K562 (cell line): ENCODE measurements around the gene C1R. TPM values are rescaled to one million over a fixed set of nuclear protein-coding genes. Genes with fewer than 3 reads are reported as not detected.

Experiments
- ATAC-seq: fragments of 200-7000 bp; cut with Tn5 transposase; 3 replicates; pipeline ENCODE4 v1.9.1; 2020; ENCODE audit warnings: moderate library complexity
- BruUV-seq: library from RNA; stranded (reverse); fragments of 400-500 nt; replicated peaks from 2 replicates; lab custom pipeline; 2021; lab: Mats Ljungman, UMichigan
- CTCF ChIA-PET: fragments of 300-600 bp; formaldehyde crosslinking; extraction: SDS; loops from one replicate; lab custom pipeline; 2021; ENCODE audit warnings: low intra/inter-chr PET ratio; lab: Yijun Ruan, JAX
- POLR2A ChIA-PET: fragments of 300-600, 350-650 bp; sonication (Branson Sonifier 250); formaldehyde crosslinking; extraction: SDS; loops from one replicate; lab custom pipeline; 2021; ENCODE audit warnings: antibody characterized with exemption, inconsistent platforms; lab: Yijun Ruan, JAX
- DNase-seq, 4 experiments: peaks; one replicate each; pipeline versions ENCODE4 v3.0.0 to v3.0.0-alpha.2; 2011 to 2018; ENCODE audit warnings: low spot score in 3 of 4, mixed read lengths in 3 of 4; ENCODE audit errors: extremely low read depth in 1 of 4
- FAIRE-seq: peaks from 2 replicates; lab custom pipeline; 2011; peaks lifted over from hg19 to GRCh38; lab: Jason Lieb, UNC
- H2AFZ ChIP-seq: 2 replicates; pipeline ENCODE4 v1.6.0; 2011; ENCODE audit warnings: low read depth, low read length, control low read depth, inconsistent platforms
- H3K27ac ChIP-seq: fragments of 200-600 bp; 3 replicates; pipeline ENCODE4 v1.8.0; 2011; ENCODE audit warnings: low read depth, mild to moderate bottlenecking, control low read depth, inconsistent platforms, low read length, moderate library complexity, mixed read lengths; ENCODE audit errors: extremely low read depth
- H3K27me3 ChIP-seq, 2 experiments: fragments of 300-600 bp in 1 of 2; 2 replicates in 1 of 2; 3 replicates in 1 of 2; pipeline versions ENCODE4 v1.6.0 to v1.8.0; 2011; ENCODE audit warnings: inconsistent platforms in 2 of 2, low read length in 2 of 2, mild to moderate bottlenecking in 1 of 2, mixed read lengths in 1 of 2, moderate library complexity in 1 of 2; ENCODE audit not compliant: control insufficient read depth in 2 of 2, insufficient read depth in 2 of 2
- H3K36me3 ChIP-seq: fragments of 300-600 bp; 3 replicates; pipeline ENCODE4 v1.8.0; 2011; ENCODE audit warnings: mild to moderate bottlenecking, low read length, inconsistent platforms; ENCODE audit not compliant: control insufficient read depth, insufficient read depth
- H3K4me1 ChIP-seq, 2 experiments: fragments of 200-600 bp in 1 of 2; replicated peaks in 1 of 2; 2 replicates in 1 of 2; 3 replicates in 1 of 2; pipeline versions ENCODE4 v1.5.1 to v1.8.0; 2011; ENCODE audit warnings: inconsistent platforms in 2 of 2, low read length in 2 of 2, mild to moderate bottlenecking in 1 of 2, mixed read lengths in 1 of 2, moderate library complexity in 1 of 2; ENCODE audit not compliant: control insufficient read depth in 2 of 2, insufficient read depth in 2 of 2
- H3K4me2 ChIP-seq: 2 replicates; pipeline ENCODE4 v1.6.1; 2011; ENCODE audit warnings: low read length, control low read depth, inconsistent platforms, mixed read lengths; ENCODE audit not compliant: insufficient read depth
- H3K4me3 ChIP-seq: fragments of 200-600 bp; sonication (generic), shearing (Covaris generic); 2 replicates; pipeline ENCODE4 v1.5.1; 2016; ENCODE audit warnings: control low read depth, inconsistent platforms
- H3K79me2 ChIP-seq: fragments of 200-600 bp; 3 replicates; pipeline ENCODE4 v1.8.0; 2011; ENCODE audit warnings: low read length, inconsistent platforms; ENCODE audit not compliant: control insufficient read depth, insufficient read depth
- H3K9ac ChIP-seq, 2 experiments: 2 replicates each; pipeline versions ENCODE4 v1.6.0 to v1.6.1; 2011; ENCODE audit warnings: low read depth in 2 of 2, low read length in 2 of 2, control low read depth in 1 of 2, inconsistent platforms in 1 of 2, mild to moderate bottlenecking in 1 of 2, mixed read lengths in 1 of 2; ENCODE audit not compliant: insufficient read depth in 1 of 2
- H3K9me1 ChIP-seq: one replicate; pipeline ENCODE4 v1.6.0; 2011; ENCODE audit warnings: inconsistent platforms, mild to moderate bottlenecking, low read length, moderate library complexity; ENCODE audit not compliant: control insufficient read depth, insufficient read depth
- H3K9me3 ChIP-seq: replicated peaks from 2 replicates; pipeline ENCODE4 v1.5.1; 2011; ENCODE audit warnings: low read depth, low read length, inconsistent platforms; ENCODE audit not compliant: control insufficient read depth, insufficient read depth
- H4K20me1 ChIP-seq: replicated peaks from 2 replicates; pipeline ENCODE4 v1.6.1; 2011; ENCODE audit warnings: low read length, inconsistent platforms, mixed read lengths; ENCODE audit not compliant: control insufficient read depth, insufficient read depth
- ARID3B ChIP-seq: fragments of 250-450 bp; sonication (Bioruptor Pico); IDR thresholded peaks from 2 replicates; pipeline ENCODE4 v1.4.0; 2020; ENCODE audit warnings: borderline replicate concordance
- CBFA2T3 ChIP-seq: fragments of 450-650 bp; IDR thresholded peaks from 2 replicates; pipeline ENCODE4 v1.6.1; 2017
- E2F6 ChIP-seq, 2 experiments: IDR thresholded peaks; 2 replicates each; pipeline ENCODE4 v1.6.1; 2011; ENCODE audit warnings: borderline replicate concordance in 1 of 2, control low read depth in 1 of 2, low read depth in 1 of 2, low read length in 1 of 2, mild to moderate bottlenecking in 1 of 2, mixed read lengths in 1 of 2, moderate library complexity in 1 of 2; ENCODE audit not compliant: insufficient read depth in 1 of 2, insufficient read length in 1 of 2, poor library complexity in 1 of 2, severe bottlenecking in 1 of 2; ENCODE audit errors: extremely low read depth in 1 of 2
- GTF2F1 ChIP-seq: IDR thresholded peaks from 2 replicates; pipeline ENCODE4 v1.6.1; 2011; ENCODE audit warnings: low read depth, low read length, improper control_type of control experiment
- HNRNPK ChIP-seq: fragments of 200-400 bp; formaldehyde crosslinking; IDR thresholded peaks from one replicate; pipeline ENCODE4 v1.6.1; 2018; ENCODE audit warnings: mild to moderate bottlenecking, low read depth, low read length; ENCODE audit not compliant: poor library complexity, severe bottlenecking
- NCOR1 ChIP-seq: fragments of 450-650 bp; IDR thresholded peaks from 2 replicates; pipeline ENCODE4 v1.6.1; 2016; ENCODE audit warnings: mild to moderate bottlenecking, moderate library complexity
- PKNOX1 ChIP-seq: fragments of 450-650 bp; IDR thresholded peaks from 2 replicates; pipeline ENCODE4 v1.6.1; 2016
- PRDM10 ChIP-seq: fragments of 450-650 bp; IDR thresholded peaks from 2 replicates; pipeline ENCODE4 v1.6.1; 2018; ENCODE audit not compliant: partially characterized antibody
- SNIP1 ChIP-seq: fragments of 450-650 bp; IDR thresholded peaks from 2 replicates; pipeline ENCODE4 v1.7.1; 2017; ENCODE audit warnings: low read depth, mild to moderate bottlenecking
- ZFX ChIP-seq: sonication (generic); formaldehyde crosslinking; IDR thresholded peaks from 2 replicates; pipeline ENCODE4 v1.8.0; 2022; ENCODE audit warnings: mild to moderate bottlenecking, missing genetic modification reagents, moderate library complexity
- WGBS: fragments of 100-300 bp; shearing (Covaris generic); methylation state at CpG from one replicate; pipeline ENCODE4 v1.1.6; 2016; ENCODE audit warnings: low coverage, mixed read lengths; ENCODE audit not compliant: insufficient coverage; ENCODE audit errors: missing lambda C conversion rate; 5-methylcytosine and 5-hydroxymethylcytosine counted together
- in situ Hi-C: fragments of 300-500 bp; cut with MboI; formaldehyde crosslinking; loops from 4 replicates; pipeline ENCODE4 v1.15.0; 2018; ENCODE audit warnings: inconsistent platforms, mixed read lengths
- intact Hi-C: fragments of 100-400 bp; cut with micrococcal nuclease; formaldehyde crosslinking; loops from 2 replicates; pipeline ENCODE4 v1.14.2; 2022
- polyA plus RNA-seq, 8 experiments: library from polyadenylated mRNA; depleted of rRNA in 4 of 8; stranded (reverse) in 5 of 8; unstranded in 3 of 8; fragments of >200 nt; fragmentation: Nextera tagmentation in 2 of 8; fragmentation: Illumina TruSeq in 1 of 8; extraction: Ambion mirVana in 2 of 8; extraction: Trizol in 1 of 8; gene quantifications; 2 replicates each; pipeline versions ENCODE4 v1.2.1 to v1.2.3, GENCODE V29; 2011 to 2014; ENCODE audit warnings: inconsistent platforms in 1 of 8, missing spikeins in 1 of 8
- total RNA-seq, 7 experiments: library from RNA; depleted of rRNA in 6 of 7; stranded (reverse); fragments of >200 nt in 6 of 7; fragmentation: Illumina TruSeq in 2 of 7; extraction: Trizol in 2 of 7; gene quantifications; 2 replicates each; pipeline versions ENCODE4 v1.2.1 to v1.2.3, GENCODE V29; 2011 to 2021; ENCODE audit warnings: low replicate concordance in 1 of 7

Gene C1R
- total and polyA plus RNA-seq, 9 of the 15 experiments (the other 6 are each of a cell fraction or from before 2014, with no cell fraction given): 0.07 to 1.0 (median 0.33) TPM; not detected in 1

GRCh38 chr12:7129287-7129871, 37.1 kb upstream of the C1R start (continued):
- TF ChIP-seq E2F6 (IDR thresholded peaks at IDR 0.05; ENCODE audit: borderline replicate concordance in 1 of 2, extremely low read depth in 1 of 2, insufficient read depth in 1 of 2, insufficient read length in 1 of 2, low read depth in 1 of 2, low read length in 1 of 2, poor library complexity in 1 of 2, severe bottlenecking in 1 of 2) (peak in 1 of 2 experiments; percentile 11), SNIP1 (no peak)

GRCh38 chr12:7128681-7129286, 36.5 kb upstream of the C1R start, which contains the start of gene RBP5:
Gene RBP5, minus strand, starts transcription at chr12:7128889. Its CDS starts 114 bp downstream, at chr12:7128775.
- ChIA-PET CTCF (no interaction called here), POLR2A (interaction anchor here (0.7 to 1.3 kb wide), 6 partner anchors 8 to 261 kb away, joined by 3 to 5 read pairs (median 3); no protein-coding TSS in a partner anchor)
- Histone ChIP-seq H3K36me3 (peaks cover 4% of the 10 kb centered on the region; the same call in 1 of the 3 replicates), H4K20me1 (0 out of 2 replicates have a peak, but pooled peaks cover 2% of the 10 kb centered on the region), H3K27ac (peak within 1 kb of the TSS; percentile 81), H3K9ac (peak within 1 kb of the TSS; percentile 68 to 91), H3K4me2 (peak within 1 kb of the TSS; percentile 87), H3K9me3 (no peaks in the 10 kb centered on the region), H2AFZ (peak within 1 kb of the TSS; percentile 84), H3K27me3 (no peaks in the 10 kb centered on the region), H3K4me3 (peak within 1 kb of the TSS; percentile 61), H3K4me1 (peaks cover 45 to 66% of the 10 kb centered on the region in 2 experiments), H3K9me1 (no peaks in the 10 kb centered on the region), H3K79me2 (peaks cover 35% of the 10 kb centered on the region)
- 5% methylated on average over 4 of the region's 7 CpGs for WGBS
- in situ Hi-C loops: no loop called here
- intact Hi-C loops: no loop called here
- no TSS peak for BruUV-seq
- DNase-seq (peak; percentile 28 to 76 (median 50)), ATAC-seq (peak; percentile 48), FAIRE-seq (peak; percentile 74)
- TF ChIP-seq HNRNPK (no peak), GTF2F1 (no peak), PRDM10 (peak; percentile 50), CBFA2T3 (peak; percentile 37; the same call in 1 of the 2 replicates), NCOR1 (peak; percentile 19; the same call in 1 of the 2 replicates), PKNOX1 (peak; percentile 38; the same call in 1 of the 2 replicates), ARID3B (CRISPR knock-in tag) (no peak), ZFX (CRISPR knock-in tag) (peak; percentile 24; the same call in 1 of the 2 replicates)
